ENCODE measurements around the gene PTRH1.

PTRH1 gene

DNA sequence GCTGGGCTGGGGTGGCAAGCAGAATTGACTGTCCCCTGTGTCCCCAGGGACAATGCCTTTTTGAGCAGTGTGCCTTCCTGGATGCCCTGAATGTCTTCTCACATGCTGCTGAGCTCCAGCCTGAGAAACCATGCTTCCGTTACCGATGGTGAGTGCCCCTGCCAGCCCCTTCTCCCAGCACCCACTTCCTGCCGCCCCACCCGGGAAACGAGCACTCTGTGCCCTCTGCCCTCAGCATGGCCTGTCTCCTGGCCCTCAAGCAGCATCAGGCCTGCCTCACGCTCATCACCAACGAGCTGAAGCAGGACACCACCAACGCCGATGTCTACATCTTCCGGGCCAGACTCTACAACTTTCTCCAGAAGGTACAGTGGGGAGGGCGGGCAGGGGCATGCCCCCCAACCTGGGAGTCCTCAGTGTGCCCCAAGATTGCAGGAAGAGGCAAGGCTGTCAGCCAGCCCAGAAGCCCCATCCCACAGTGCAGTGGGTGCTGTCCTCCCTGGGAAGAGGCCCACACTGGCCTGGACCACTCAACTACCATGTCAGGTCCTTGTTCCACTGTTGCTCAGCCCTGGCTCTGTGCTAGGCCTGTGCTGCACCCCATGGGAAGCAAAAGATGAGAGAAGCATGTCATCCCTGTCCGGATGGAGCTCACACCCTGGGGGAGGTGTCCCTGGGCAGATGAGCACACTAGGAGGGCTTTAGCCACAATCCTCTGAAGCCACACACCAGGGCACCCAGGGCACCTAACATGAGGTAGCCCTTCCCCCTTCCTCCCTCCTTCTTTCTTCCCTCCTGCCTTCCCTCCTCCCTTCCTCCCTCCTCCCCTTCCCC, 4.8 kb upstream of the PTRH1 start:
- no peak for ATAC-seq (replicated peaks)
- Mint-ChIP-seq H3K4me3 (no peak overlapping the region), H3K27me3 (peaks cover 4 to 10% of the 10 kb centered on the region in 2 donors), H3K9me3 (no peaks in the 10 kb centered on the region), H3K27ac (no peak overlapping the region), H3K36me3 (peaks cover 0 to 3% of the 10 kb centered on the region in 2 donors), H3K4me1 (peaks cover 7 to 13% of the 10 kb centered on the region in 2 donors)
- no peak for DNase-seq

DNA sequence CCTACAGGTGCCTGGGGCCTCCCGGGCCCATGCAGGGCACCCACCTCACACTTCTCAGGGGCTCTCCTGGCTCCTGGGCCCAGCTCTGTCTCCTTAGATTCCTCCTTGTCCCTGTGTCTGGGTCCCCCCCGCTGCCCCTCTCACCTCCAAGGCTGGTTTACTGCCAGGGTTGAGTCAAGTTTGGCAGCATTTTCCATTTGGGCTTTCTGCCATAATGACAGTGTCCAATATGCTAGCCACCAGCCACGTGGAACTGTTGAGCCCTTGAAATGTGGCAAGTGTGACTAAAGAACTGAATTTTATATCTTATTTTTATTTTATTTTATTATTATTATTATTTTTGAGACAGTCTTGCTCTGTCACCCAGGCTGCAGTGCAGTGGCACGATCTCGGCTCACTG, 2.3 kb upstream of the PTRH1 start:
- H3K4me3 Mint-ChIP-seq: no peak overlapping the region
- H3K27ac Mint-ChIP-seq: no peak overlapping the region

DNA sequence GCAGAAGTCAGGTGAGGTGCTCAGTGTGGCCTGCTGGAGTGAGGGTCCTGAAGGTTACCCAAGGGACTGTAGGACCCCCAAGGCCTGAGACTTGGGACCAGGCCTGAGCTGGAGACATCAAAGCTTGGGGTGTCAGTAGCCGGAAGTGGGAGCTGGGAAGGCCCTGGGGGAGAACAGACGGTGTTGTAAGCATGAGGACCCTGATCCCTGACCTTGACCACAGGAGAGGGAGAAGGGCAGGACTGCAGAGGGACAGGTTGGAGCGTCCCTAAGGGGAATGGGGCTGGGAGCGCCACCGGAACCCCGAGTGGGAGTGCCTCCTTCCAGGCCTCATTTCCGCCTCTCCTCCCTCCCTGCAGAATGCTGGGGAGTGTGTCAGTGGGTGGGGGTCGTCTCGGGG, 949 bp upstream of the PTRH1 start:
- Mint-ChIP-seq H3K36me3 (peaks cover 9 to 10% of the 10 kb centered on the region in 2 donors), H3K27me3 (peaks cover 0 to 5% of the 10 kb centered on the region in 2 donors), H3K27ac (peak overlapping the region; percentile 96), H3K9me3 (no peaks in the 10 kb centered on the region), H3K4me3 (peak overlapping the region in 1 of 2 donors; percentile 88), H3K4me1 (peaks cover 12 to 27% of the 10 kb centered on the region in 2 donors)
- DNase-seq (no peak), ATAC-seq (replicated peaks) (no peak)

More for the DNA sequence above, 2.3 kb upstream of the PTRH1 start:
- H3K27me3 Mint-ChIP-seq: peaks cover 0 to 5% of the 10 kb centered on the region in 2 donors
- peaks cover 10 to 19% of the 10 kb centered on the region in 2 donors for H3K4me1 Mint-ChIP-seq
- no peak for ATAC-seq (replicated peaks)
- no peak for DNase-seq
- no peaks in the 10 kb centered on the region for H3K9me3 Mint-ChIP-seq
- peaks cover 0 to 4% of the 10 kb centered on the region in 2 donors for H3K36me3 Mint-ChIP-seq

DNA sequence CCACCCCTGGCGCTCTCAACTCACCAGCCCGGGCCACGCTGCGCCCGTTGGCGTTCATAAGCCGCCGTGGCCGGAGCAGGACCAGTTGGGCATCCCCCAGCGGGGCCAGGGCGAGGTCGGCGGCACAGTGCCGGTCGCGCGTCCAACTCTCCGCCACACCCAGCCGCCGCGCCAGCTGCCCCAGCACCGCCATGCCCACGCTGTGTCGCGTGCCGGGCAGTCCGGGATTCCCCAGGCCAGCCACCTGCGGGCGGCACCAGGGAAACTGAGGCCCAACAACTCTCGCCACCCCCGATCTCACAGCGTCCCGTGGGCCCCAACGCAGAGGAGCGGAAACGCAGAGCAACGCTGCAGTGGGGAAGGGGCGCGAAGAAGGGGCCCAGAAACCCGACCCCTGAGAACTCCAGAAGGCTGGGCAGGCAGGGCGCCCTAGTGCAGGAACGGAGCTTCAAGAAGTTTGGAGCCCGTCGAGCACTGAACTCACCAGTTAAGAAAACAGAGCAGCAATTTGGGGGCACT, 453 bp downstream of the PTRH1 start:
- no peak for DNase-seq
- peaks cover 17 to 39% of the 10 kb centered on the region in 2 donors for H3K4me1 Mint-ChIP-seq
- peak overlapping the region; percentile 96 for H3K27ac Mint-ChIP-seq
- peak; percentile 15 to 24 for ATAC-seq (replicated peaks)
- no peaks in the 10 kb centered on the region for H3K9me3 Mint-ChIP-seq
- H3K27me3 Mint-ChIP-seq: no peaks in the 10 kb centered on the region
- peak overlapping the region; percentile 88 to 96 for H3K4me3 Mint-ChIP-seq
- peaks cover 12 to 20% of the 10 kb centered on the region in 2 donors for H3K36me3 Mint-ChIP-seq

- Mint-ChIP-seq H3K4me3 (peak overlapping the region; percentile 88 to 96), H3K4me1 (peaks cover 17 to 39% of the 10 kb centered on the region in 2 donors), H3K36me3 (peaks cover 13 to 24% of the 10 kb centered on the region in 2 donors), H3K9me3 (no peaks in the 10 kb centered on the region), H3K27ac (no peak overlapping the region), H3K27me3 (no peaks in the 10 kb centered on the region)
- ATAC-seq (replicated peaks): no peak
- DNase-seq: no peak
These were observed 1.3 kb downstream of the PTRH1 start for GRCh38 chr9:127714020-127714750.

DNA sequence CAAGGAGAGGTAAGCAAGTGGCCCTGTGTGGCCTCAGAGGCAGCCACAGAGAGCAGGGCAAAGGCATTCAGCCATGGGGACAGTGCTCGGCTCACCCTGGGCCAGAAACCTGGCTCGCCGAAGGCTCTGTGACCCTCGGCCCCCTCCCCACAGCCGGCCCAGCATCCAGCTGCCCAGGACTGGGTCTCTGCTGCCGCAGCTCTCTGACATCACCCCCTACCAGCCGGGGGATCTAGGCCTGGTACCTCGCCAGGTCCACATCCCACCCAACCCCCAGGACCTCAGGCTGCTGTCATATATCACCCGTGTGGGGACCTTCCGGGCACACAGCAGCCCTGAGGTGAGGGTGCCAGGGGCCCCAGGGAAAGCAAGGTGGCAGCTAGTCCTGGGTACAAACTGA, 2.6 kb downstream of the PTRH1 start:
- peaks cover 19 to 31% of the 10 kb centered on the region in 2 donors for H3K36me3 Mint-ChIP-seq
- no peaks in the 10 kb centered on the region for H3K27me3 Mint-ChIP-seq
- H3K4me3 Mint-ChIP-seq: no peak overlapping the region
- H3K9me3 Mint-ChIP-seq: no peaks in the 10 kb centered on the region
- H3K4me1 Mint-ChIP-seq: peaks cover 18 to 41% of the 10 kb centered on the region in 2 donors
- H3K27ac Mint-ChIP-seq: no peak overlapping the region
- ATAC-seq (replicated peaks) (no peak), DNase-seq (no peak)

DNA sequence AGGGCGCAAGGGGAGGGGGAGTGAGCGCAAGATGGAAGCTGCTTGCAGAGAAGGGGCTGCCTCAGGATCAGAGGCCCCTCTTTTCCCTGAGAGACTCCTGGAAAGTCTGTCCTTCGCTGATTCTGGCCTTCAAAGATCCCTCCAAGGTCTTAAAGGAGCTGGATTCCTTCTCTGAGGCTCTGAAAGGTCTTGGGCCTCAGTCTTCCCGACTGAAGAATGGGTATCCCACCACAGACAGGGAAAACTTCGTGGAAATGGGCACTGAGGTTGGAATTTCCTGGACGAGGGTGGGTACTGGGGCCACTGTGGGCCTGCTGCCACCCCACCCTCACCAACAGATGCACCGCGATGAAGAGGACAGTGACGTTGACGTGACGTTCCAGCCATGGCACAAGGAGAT, 3.1 kb downstream of the PTRH1 start:
- peaks cover 22 to 46% of the 10 kb centered on the region in 2 donors for H3K4me1 Mint-ChIP-seq
- DNase-seq: no peak
- H3K27me3 Mint-ChIP-seq: no peaks in the 10 kb centered on the region
- H3K4me3 Mint-ChIP-seq: peak overlapping the region in 1 of 2 donors; percentile 14
- H3K36me3 Mint-ChIP-seq: peaks cover 19 to 31% of the 10 kb centered on the region in 2 donors
- ATAC-seq (replicated peaks): no peak
- no peaks in the 10 kb centered on the region for H3K9me3 Mint-ChIP-seq
- H3K27ac Mint-ChIP-seq: no peak overlapping the region

DNA sequence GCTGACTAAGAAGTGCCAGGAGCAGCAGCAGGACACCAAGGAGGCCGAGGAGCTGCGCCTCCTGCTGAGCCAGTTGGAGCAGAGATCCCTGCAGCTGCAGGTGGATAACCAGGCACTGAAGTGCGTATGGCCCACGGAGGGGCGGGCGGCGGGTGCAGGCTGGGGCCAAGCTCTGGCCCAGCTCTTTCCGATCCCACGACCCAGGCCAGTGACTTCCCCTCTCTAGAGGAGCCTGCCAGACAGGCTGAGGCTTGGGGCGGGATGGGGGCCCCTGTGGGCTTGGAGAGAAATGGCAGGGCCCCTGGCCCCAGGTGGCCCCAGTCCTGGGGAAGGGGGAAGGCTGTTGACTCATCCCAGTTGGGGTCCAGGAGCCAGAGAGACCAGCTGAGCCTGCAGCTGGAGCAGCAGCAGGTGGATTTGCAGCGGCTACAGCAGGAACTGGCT, 3.6 kb downstream of the PTRH1 start:
- Mint-ChIP-seq H3K27ac (no peak overlapping the region), H3K36me3 (peaks cover 19 to 31% of the 10 kb centered on the region in 2 donors), H3K27me3 (no peaks in the 10 kb centered on the region), H3K9me3 (no peaks in the 10 kb centered on the region), H3K4me1 (peaks cover 22 to 47% of the 10 kb centered on the region in 2 donors), H3K4me3 (no peak overlapping the region)
- ATAC-seq (replicated peaks) (no peak), DNase-seq (no peak)

GRCh38 chr9:127711226-127711701, 4.2 kb downstream of the PTRH1 start:
- ATAC-seq (replicated peaks): no peak
- peaks cover 19 to 31% of the 10 kb centered on the region in 2 donors for H3K36me3 Mint-ChIP-seq
- no peak overlapping the region for H3K4me3 Mint-ChIP-seq
- H3K27me3 Mint-ChIP-seq: no peaks in the 10 kb centered on the region
- DNase-seq: no peak
- H3K27ac Mint-ChIP-seq: peak overlapping the region; percentile 67
- no peaks in the 10 kb centered on the region for H3K9me3 Mint-ChIP-seq
- H3K4me1 Mint-ChIP-seq: peaks cover 20 to 45% of the 10 kb centered on the region in 2 donors

DNA sequence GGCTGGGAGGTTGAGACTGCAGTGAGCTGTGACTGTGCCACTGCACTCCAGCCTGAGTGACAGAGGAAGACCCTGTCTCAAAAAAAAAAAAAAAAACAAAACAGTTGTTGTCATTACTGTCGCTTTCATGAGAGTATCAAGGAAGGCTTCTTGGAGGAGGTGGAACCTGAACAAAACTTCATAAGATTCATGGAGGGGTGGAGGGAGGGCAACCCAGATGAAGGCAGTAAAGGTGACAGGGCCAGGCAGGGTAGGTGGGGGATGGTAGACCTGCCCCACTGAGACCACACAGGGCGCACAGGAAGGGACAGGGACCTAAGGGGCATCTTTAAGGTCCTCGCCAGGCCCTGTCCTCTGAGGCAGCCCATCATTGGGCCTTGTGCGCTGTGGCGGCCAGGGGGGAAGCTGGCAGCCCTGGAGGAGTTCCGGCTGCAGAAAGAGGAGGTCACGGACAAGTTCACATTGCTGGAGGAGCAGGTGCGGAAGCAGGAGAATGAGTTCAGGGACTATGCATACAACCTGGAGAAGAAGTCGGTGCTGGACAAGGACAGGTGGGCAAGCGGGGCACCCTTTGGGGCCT, 5.2 kb downstream of the PTRH1 start:
- H3K9me3 Mint-ChIP-seq: no peaks in the 10 kb centered on the region
- H3K27ac Mint-ChIP-seq: no peak overlapping the region
- no peak overlapping the region for H3K4me3 Mint-ChIP-seq
- H3K27me3 Mint-ChIP-seq: no peaks in the 10 kb centered on the region
- peaks cover 19 to 28% of the 10 kb centered on the region in 2 donors for H3K36me3 Mint-ChIP-seq
- DNase-seq: no peak
- peaks cover 15 to 39% of the 10 kb centered on the region in 2 donors for H3K4me1 Mint-ChIP-seq
- no peak for ATAC-seq (replicated peaks)

DNA sequence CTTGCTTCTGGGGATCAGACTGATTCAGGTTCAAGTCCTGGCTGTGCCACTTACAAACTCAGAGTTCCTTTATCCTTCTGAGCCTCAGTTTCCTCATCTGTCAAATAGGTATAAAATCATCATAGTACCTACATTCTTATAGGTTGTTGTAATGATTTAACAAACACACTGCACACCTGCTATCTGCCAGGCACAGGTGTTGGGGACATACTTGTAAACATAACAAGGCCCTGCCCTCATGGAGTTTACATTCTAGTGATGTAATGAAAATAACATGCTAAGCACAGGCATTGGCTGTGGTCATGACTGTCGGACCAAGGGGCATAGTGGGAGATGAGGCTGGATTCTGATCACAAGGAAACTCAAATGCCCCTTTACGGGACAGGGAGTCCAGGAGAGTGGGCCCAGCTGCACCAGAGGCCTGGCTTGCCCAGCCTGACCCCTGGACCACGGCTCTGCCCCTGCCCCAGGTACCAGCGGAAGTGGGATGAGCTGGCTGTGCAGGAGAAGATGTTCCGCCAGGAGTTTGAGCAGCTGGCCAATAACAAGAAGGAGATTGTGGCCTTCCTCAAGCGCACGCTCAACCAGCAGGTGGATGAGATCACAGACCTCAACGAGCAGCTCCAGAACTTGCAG, 6.4 kb downstream of the PTRH1 start:
- Mint-ChIP-seq H3K4me1 (peaks cover 12 to 32% of the 10 kb centered on the region in 2 donors), H3K27ac (no peak overlapping the region), H3K4me3 (no peak overlapping the region), H3K9me3 (no peaks in the 10 kb centered on the region), H3K36me3 (peaks cover 21 to 28% of the 10 kb centered on the region in 2 donors), H3K27me3 (no peaks in the 10 kb centered on the region)
- ATAC-seq (replicated peaks) (no peak), DNase-seq (no peak)

GRCh38 chr9:127707766-127708165, 7.7 kb downstream of the PTRH1 start:
- Mint-ChIP-seq H3K9me3 (no peaks in the 10 kb centered on the region), H3K27ac (no peak overlapping the region), H3K4me1 (peaks cover 12 to 32% of the 10 kb centered on the region in 2 donors), H3K4me3 (no peak overlapping the region), H3K36me3 (peaks cover 21 to 28% of the 10 kb centered on the region in 2 donors), H3K27me3 (no peaks in the 10 kb centered on the region)
- no peak for DNase-seq
- peak; percentile 67 to 72 for ATAC-seq (replicated peaks)

GRCh38 chr9:127706836-127707241, 8.6 kb downstream of the PTRH1 start, which contains the start of gene CFAP157:
TSS of gene CFAP157 (plus strand) at chr9:127706988. CDS start at chr9:127707032, 44 bp downstream.
- Mint-ChIP-seq H3K9me3 (no peaks in the 10 kb centered on the region), H3K36me3 (peaks cover 15 to 25% of the 10 kb centered on the region in 2 donors), H3K27me3 (no peaks in the 10 kb centered on the region), H3K4me1 (peaks cover 12 to 29% of the 10 kb centered on the region in 2 donors), H3K27ac (no peak within 1 kb of the TSS), H3K4me3 (no peak within 1 kb of the TSS)
- no peak for DNase-seq
- no peak for ATAC-seq (replicated peaks)
